H1 (cell line): ENCODE measurements around the gene TNIK. TPM values are rescaled to one million over a fixed set of nuclear protein-coding genes. Genes with fewer than 3 reads are reported as not detected.

ENCODE experiments used
- BACH1 ChIP-seq: IDR thresholded peaks from 2 replicates; pipeline ENCODE4 v1.6.1; 2012; ENCODE audit warnings: low read length, improper control_type of control experiment
- CBX5 ChIP-seq: fragments of 300-800, 300-1000 bp; sonication (generic); IDR thresholded peaks from 2 replicates; pipeline ENCODE4 v1.7.1; 2016; ENCODE audit warnings: antibody characterized with exemption, low read length, low read depth
- CEBPB ChIP-seq: IDR thresholded peaks from 2 replicates; pipeline ENCODE4 v1.6.1; 2012; ENCODE audit warnings: low read depth, low read length
- CHD1 ChIP-seq: IDR thresholded peaks from 2 replicates; pipeline ENCODE4 v1.6.1; 2012; ENCODE audit warnings: low read depth, low read length, improper control_type of control experiment
- CREB1 ChIP-seq: IDR thresholded peaks from 2 replicates; pipeline ENCODE4 v1.6.1; 2012; ENCODE audit warnings: inconsistent platforms
- MAFK ChIP-seq: IDR thresholded peaks from 2 replicates; pipeline ENCODE4 v1.6.1; 2012; ENCODE audit warnings: low read depth, mild to moderate bottlenecking, improper control_type of control experiment, low read length
- NRF1 ChIP-seq: IDR thresholded peaks from 2 replicates; pipeline ENCODE4 v1.6.1; 2011; ENCODE audit warnings: mild to moderate bottlenecking, low read depth, low read length, improper control_type of control experiment
- RXRA ChIP-seq: IDR thresholded peaks from 2 replicates; pipeline ENCODE4 v1.6.1; 2011; ENCODE audit warnings: low read depth, mild to moderate bottlenecking, low read length, moderate library complexity; ENCODE audit not compliant: insufficient read depth
- SIRT6 ChIP-seq: IDR thresholded peaks from one replicate; pipeline ENCODE4 v1.7.1; 2012; ENCODE audit warnings: low read length, inconsistent platforms
- SP4 ChIP-seq: IDR thresholded peaks from 2 replicates; pipeline ENCODE4 v1.6.1; 2012; ENCODE audit warnings: low read length, inconsistent platforms
- TAF7 ChIP-seq: optimal IDR thresholded peaks from 2 replicates; pipeline ENCODE3; 2011; ENCODE audit warnings: low read depth, mild to moderate bottlenecking, inconsistent platforms, low read length, moderate library complexity, borderline replicate concordance
- polyA plus RNA-seq, 7 experiments: library from polyadenylated mRNA; depleted of rRNA in 3 of 7; stranded (reverse) in 5 of 7; unstranded in 2 of 7; fragments of >200 nt in 5 of 7; fragments of 200-250 nt in 2 of 7; gene quantifications; 1 replicate in 5 of 7; 2 replicates in 1 of 7; 4 replicates in 1 of 7; pipeline versions ENCODE4 v1.2.1 to v1.2.3, GENCODE V29; 2011 to 2013; ENCODE audit warnings: missing spikeins in 2 of 7, mixed read lengths in 2 of 7
- total RNA-seq: library from RNA; stranded (reverse); fragmentation: NEBNext Ultra II Directional; extraction: Animal tissue kit (Norgen Biotek cat#: 25700); gene quantifications from 2 replicates; pipeline ENCODE4 v1.2.1, GENCODE V29; 2021

Gene TNIK
- total and polyA plus RNA-seq, 2 of the 8 experiments (the other 6 are each of a cell fraction or from before 2014, with no cell fraction given): 7.4 to 42.0 TPM

DNA sequence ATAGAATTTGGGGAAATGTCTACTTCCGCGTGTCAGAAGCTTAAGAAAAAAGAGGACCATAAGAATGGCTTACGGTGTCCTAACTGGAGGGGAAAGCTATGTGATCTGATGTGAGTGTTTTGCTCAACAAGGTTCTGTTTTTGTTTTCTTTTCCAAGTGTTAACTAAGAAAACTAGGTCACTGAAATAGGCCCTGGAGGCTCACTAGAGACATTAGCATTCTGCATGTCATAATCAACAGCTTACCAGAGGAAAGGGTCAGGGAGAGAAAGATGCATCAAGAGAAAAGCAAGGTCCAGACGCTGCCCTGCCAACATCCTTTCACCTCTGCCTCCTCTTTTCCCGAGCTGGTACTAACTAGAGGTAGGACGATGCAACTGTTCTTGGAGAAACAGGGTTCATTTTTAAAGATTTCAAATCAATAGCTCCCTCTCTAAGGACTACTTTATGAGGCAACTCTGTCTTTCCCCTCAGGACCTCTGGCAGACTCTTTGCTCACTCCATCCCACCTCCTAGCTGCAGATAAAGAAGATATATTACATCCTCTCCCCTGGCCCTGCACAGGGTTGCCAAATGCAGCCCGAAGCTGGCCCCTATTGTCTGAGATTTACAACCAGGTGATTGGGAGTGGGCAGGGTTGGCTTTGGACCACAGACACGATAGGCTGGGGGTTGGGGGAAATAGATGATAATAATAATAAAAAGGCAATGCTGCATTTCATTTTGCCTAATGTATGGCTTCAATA is 223.8 kb downstream of the TNIK start (continued):
- TF ChIP-seq RXRA (no peak), CHD1 (no peak), CREB1 (no peak), SIRT6 (no peak), CBX5 (no peak), MAFK (no peak), TAF7 (no peak), BACH1 (no peak), NRF1 (no peak), CEBPB (no peak), SP4 (no peak)
